Suppressor macrophage (primary cell): ENCODE data around the gene C16orf78.
A peak's percentile ranks its signal among the peaks of the same experiment; 100 is the strongest.

ENCODE experiments used
- DNase-seq, 4 experiments: peaks; one replicate each; pipeline ENCODE4 v3.0.0-alpha.2; 2020 to 2022

C16orf78 gene

GRCh38 chr16:49398761-49399160 is 25.2 kb downstream of the C16orf78 start:
- no peak for DNase-seq

- no peak for DNase-seq
Measured at GRCh38 chr16:49399594-49400364, 26.2 kb downstream of the C16orf78 start.

DNA sequence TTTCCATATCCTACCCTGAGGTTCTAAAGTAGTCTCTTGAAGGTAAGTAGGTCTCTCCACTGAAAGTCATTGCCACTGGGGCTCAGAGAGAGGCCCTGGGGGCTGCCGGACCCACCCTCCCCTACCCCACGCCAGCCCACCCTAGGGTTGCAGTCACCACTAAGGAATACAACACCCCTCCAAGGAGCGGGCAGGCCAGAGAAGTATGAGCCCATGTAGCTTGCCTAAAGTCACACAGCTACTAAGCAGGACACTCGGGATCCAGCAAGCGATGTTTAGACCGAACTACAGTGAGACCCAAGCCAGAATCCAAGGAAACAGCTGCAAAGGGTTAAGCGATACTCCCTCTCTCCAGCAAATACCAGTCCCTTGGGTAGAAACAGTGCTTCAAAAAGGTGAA is 27.0 kb downstream of the C16orf78 start:
- DNase-seq = no peak

GRCh38 chr16:49405123-49405522 is 31.5 kb downstream of the C16orf78 start:
- no peak for DNase-seq

- no peak for DNase-seq
Measured at GRCh38 chr16:49405530-49405929, 31.9 kb downstream of the C16orf78 start.

- DNase-seq = peak; percentile 69 to 87 (median 76)
Measured at GRCh38 chr16:49407873-49408550, 34.4 kb downstream of the C16orf78 start.

GRCh38 chr16:49409121-49409520 is 35.5 kb downstream of the C16orf78 start:
- no peak for DNase-seq

DNA sequence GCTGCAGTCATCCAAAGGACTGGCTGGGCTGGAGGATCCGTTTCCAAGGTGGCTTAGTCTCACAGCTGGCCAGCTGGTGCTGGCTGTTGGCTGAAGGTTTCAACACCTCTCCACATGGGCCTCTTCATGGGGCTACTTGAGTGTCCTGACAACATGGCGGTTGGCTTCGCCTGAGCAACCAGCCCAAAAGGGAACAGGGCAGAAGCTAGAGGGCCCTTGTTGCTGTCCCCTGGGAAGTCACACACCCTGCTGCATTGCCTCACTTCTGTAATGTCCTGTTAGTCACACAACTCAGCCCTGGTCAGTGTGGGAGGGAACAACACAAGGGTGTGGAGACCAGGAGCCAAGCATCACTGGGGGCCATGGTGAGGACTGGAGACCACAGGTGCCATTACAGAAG is 36.6 kb downstream of the C16orf78 start:
- DNase-seq = peak in 3 of 4 experiments; percentile 3 to 19 (median 5)

- no peak for DNase-seq
Measured at GRCh38 chr16:49411121-49411970, 37.7 kb downstream of the C16orf78 start.

GRCh38 chr16:49414671-49415070 is 41.1 kb downstream of the C16orf78 start:
- DNase-seq = no peak

- DNase-seq = no peak
Measured at GRCh38 chr16:49415083-49415482, 41.5 kb downstream of the C16orf78 start.

DNA sequence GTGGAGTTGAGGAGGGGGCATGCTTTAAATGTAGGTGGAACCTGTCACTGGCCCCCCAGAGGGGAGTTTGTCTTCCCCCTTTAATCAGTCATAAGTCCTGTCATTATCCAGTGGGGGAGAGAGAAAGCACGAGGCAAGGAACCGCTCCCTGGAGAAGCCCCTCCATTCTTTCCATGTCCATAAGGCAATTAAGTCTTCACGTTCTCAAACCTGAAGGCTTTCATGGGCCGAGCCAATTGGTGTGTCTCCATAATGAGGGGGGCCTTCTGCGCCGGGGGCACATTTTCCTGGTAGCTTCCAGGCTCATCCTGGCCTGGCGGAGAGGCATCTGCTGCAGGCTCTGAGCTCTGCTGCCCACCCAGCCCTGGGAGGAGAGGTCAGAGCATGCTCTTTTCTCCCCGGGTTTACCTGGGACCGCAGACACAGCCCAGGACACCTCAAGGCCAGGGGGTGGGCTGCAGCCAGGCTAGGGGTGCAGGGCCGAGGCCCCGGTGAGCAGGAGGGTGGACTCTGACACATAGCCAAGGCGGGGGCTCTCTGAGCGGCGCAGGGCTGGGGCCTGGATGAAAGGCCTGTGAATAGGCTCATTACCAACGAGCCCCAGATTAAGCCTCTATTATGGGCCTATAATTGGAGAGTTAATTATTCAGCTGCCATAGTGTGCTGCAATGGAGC is 42.5 kb downstream of the C16orf78 start:
- DNase-seq = no peak

DNA sequence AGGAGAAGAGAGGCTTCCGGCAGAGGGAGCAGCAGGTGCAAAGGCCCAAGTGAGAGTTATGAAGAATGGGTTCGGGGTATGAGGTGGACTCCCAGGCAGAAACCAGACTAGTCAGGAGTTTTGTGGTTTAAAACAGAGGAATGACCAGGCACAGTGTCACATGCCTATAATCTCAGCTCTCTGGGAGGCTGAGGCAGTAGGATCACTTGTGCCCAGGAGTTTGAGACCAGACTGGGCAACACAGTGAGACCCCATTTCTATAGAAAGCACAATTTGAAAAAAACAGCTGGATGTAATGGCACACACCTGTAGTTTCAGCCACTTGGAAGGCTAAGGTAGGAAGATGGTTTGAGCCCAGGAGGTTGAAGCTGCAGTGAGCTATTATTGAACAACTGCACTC is 43.8 kb downstream of the C16orf78 start:
- DNase-seq = no peak

DNA sequence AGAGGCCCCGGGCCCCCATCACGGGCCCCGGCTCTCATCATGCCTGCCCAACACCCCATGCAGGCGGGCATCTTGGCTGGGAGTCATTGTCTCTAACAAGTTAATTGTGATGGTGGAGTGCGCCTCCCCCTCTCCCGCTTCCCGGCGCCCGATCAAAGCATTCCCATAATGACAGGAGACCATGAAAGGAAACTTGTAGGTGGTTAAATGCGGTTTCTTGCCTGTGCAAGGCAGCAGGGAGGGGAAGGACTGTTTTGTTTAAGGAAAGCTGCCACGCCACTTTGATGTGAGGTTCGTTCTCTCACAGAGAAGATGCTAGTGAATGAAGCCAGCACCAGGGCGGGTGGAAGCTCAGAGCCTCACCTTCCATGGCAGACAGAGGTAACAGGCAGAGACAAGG is 45.4 kb downstream of the C16orf78 start:
- DNase-seq = no peak

GRCh38 chr16:49419862-49420261 is 46.3 kb downstream of the C16orf78 start:
- no peak for DNase-seq

DNA sequence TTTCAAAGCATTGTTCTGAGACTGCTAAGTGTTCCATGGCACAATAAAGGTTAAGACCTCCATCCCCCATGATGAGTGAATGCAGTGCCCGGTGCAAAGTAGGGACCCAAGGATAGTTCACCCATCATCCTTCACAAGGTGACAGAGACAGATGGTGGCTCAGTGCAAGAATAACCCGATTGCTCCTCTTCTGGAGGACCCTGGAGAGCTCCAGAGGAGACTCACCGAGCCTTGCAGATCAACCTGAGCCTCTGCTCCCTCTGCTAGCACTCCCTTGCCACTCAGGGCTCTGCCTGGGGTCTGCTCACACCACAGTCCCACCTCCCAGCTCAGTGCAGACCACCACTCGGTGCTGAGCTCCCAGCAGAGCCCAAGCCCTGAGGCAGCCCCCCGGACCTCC is 49.3 kb downstream of the C16orf78 start:
- DNase-seq = no peak

DNA sequence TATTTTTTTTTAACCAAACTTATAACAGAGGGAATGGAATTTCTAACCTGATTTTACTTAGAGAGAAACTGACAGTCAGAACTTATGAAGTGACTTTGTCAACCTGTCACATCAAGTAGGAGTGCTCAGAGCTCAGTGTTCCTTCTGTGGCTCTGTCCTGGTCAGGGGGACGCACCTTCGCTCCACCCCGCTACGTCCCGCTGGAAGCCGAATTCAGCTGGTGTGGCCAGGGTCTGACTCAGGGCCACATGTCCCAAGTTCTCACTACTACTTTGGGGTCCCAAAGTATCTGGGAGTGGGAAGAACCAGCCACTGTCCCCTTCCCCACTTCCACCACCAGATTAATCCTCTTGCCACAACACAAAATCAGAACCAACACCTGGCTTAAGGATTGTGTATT is 51.4 kb downstream of the C16orf78 start:
- no peak for DNase-seq

DNA sequence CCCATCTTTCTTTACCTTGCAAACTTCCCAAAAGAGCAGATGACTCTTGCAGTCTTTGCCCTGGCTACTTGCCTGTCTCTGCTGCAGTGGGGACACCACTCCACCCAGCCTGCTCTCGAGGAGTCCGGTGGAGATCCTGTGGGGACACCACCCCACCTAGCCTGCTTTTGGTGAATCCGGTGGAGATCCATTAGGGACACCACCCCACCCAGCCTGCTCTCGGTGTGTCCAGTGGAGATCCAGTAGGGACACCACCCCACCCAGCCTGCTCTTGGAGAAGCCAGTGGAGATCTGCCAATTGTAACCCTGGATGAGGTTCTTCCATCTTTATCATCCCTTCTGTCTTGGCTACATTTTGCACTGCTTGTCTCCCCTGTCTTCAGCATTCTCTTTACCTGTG is 54.2 kb downstream of the C16orf78 start:
- no peak for DNase-seq

- DNase-seq = no peak
Measured at GRCh38 chr16:49428808-49429207, 55.2 kb downstream of the C16orf78 start.

DNA sequence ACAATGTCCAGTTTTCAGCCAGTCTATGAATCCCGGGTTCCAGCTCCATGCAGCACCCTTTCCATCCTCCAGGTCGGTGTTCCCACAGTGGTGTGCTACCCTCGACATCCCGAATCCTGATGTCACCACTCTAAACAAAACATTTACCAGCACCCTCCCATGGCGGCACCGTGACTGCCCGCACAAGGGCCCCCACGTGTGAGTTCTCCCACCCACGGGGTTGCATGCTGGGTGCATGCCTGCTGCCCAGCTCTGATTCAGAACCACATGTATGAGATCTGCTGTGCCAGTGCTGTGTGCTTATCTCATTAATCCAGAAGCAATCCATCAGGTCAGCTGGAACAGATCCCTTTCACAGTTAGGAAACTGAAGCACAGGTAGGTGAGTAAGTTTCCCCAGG is 57.4 kb downstream of the C16orf78 start:
- DNase-seq = no peak

DNA sequence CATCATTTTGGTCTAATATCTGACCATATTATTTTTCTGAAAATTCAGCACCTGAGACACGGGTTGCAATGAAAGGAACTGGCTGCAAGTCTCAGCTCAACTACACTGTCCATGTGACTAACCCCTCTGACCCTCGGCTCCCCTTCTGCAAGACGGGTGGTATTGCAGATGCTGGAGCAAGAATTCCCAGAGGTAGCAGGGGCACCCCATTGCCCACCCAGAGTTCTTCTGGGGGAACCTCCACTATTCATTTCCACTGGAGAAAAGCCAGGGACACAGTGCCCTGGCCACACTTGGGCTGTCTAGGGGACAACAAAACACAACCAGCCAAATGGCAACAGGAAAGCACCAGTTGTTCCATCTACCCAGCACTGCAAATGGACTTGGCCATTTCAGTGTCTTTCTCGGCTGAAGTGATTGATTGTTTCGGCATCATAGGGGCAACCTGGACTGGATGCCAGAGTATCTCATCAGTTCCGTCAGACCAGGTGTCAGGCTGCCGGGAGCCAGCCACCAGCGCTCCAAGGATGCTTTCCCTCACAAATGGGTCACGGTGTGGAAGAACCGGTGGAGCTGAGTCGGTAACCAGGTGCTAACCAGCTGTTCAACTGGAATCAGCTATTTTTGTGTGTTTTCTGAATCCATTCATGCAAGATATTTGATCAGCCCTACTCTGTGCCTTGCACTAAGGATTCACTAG is 58.1 kb downstream of the C16orf78 start:
- no peak for DNase-seq

- no peak for DNase-seq
Measured at GRCh38 chr16:49434733-49435132, 61.1 kb downstream of the C16orf78 start.
